Activated CD4-positive, alpha-beta memory T cell treated with anti-CD3 and anti-CD28 coated beads for 36 hours (primary cell): Measurements from ENCODE around the gene FNTB. TPM values are rescaled to one million over a fixed set of nuclear protein-coding genes. Genes with fewer than 3 reads are reported as not detected.

ENCODE experiments used
- CTCF ChIA-PET: fragments of 350-600 bp; sonication (Branson Sonifier 250); formaldehyde crosslinking; loops from one replicate; lab custom pipeline; 2021; ENCODE audit warnings: antibody characterized with exemption, inconsistent platforms; lab: Charles Lee
- POLR2A ChIA-PET: fragments of 350-600 bp; sonication (Branson Sonifier 250); formaldehyde crosslinking; loops from one replicate; lab custom pipeline; 2021; ENCODE audit warnings: antibody characterized with exemption; lab: Charles Lee
- DNase-seq: peaks from one replicate; pipeline ENCODE4 v3.0.0-alpha.2; 2020
- H3K27ac Mint-ChIP-seq: one replicate; pipeline ENCODE4 v1.8.0; 2021; ENCODE audit warnings: mixed read lengths
- H3K27me3 Mint-ChIP-seq: one replicate; pipeline ENCODE4 v1.8.0; 2021; ENCODE audit warnings: mixed read lengths
- H3K36me3 Mint-ChIP-seq: one replicate; pipeline ENCODE4 v1.8.0; 2021; ENCODE audit warnings: mixed read lengths
- H3K4me1 Mint-ChIP-seq: one replicate; pipeline ENCODE4 v1.8.0; 2021; ENCODE audit warnings: low read depth, mixed read lengths
- H3K4me3 Mint-ChIP-seq: one replicate; pipeline ENCODE4 v1.8.0; 2021; ENCODE audit warnings: mild to moderate bottlenecking, mixed read lengths
- H3K9me3 Mint-ChIP-seq: one replicate; pipeline ENCODE4 v1.8.0; 2021; ENCODE audit warnings: mixed read lengths
- intact Hi-C: fragments of 100-400 bp; cut with micrococcal nuclease; formaldehyde crosslinking; loops from one replicate; pipeline ENCODE4 v1.15.1; 2023
- total RNA-seq, 2 experiments: library from RNA; stranded (reverse); gene quantifications; one replicate each; pipeline ENCODE4 v1.2.3, GENCODE V29; 2021

The FNTB gene
- total RNA-seq, 2 experiments from 2014 or later = 8.8 to 12.3 TPM

DNA sequence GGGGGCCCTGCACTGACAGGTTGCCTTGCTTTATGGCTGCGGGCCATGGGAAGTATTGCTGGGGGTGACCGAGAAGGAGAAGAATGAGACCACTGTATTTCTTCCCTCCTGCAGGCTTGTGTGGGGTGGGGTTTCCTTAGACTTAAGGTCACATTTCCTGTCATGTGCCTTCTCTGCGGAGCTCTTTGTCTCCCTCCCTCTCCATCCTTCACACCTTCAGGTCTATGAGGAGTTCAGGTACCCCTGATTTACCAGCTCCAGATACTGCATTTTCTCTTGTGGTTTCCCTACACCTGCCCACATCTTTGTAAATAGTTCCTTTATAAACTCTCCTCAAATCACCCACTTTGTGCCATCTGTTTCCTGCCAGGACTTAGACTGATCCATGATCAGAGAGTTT lies 3.6 kb downstream of the FNTB start:
- Mint-ChIP-seq H3K27ac (peak overlapping the region; percentile 35), H3K36me3 (peaks cover 3% of the 10 kb centered on the region), H3K4me1 (peaks cover 44% of the 10 kb centered on the region), H3K9me3 (no peaks in the 10 kb centered on the region), H3K27me3 (no peaks in the 10 kb centered on the region), H3K4me3 (no peak overlapping the region)
- POLR2A ChIA-PET = interaction anchor here (1.5 kb wide), 1 partner anchor 8 kb away, joined by 6 read pairs; no protein-coding TSS in a partner anchor
- no peak for DNase-seq
- CTCF ChIA-PET = interaction anchor here (1.0 to 2.3 kb wide), 2 partner anchors 8 to 29 kb away, joined by 4 to 9 read pairs; no protein-coding TSS in a partner anchor
- intact Hi-C loops = no loop called here

DNA sequence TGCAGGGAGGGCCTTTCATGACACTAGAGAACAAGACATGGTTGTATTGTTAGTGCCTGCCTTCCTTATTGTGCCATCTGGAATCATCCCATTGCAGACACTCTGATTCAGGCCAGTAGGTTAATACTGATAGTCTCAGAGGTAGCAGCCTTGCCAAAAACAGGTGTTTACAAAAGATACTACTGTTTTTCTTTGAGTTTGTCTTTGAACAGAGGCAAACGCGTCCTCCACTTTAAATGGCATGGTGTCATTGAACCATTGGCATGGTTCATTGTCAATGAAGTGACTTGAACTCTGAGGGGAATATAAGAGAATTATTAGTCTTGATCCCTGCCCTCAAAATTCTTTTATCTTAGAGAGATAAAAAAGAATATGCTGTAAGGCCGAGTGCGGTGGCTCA lies 4.2 kb downstream of the FNTB start:
- DNase-seq = no peak
- no peak overlapping the region for H3K27ac Mint-ChIP-seq
- no peaks in the 10 kb centered on the region for H3K9me3 Mint-ChIP-seq
- ChIA-PET CTCF (interaction anchor here (1.0 to 1.3 kb wide), 2 partner anchors 29 to 99 kb away, joined by 3 to 4 read pairs; no protein-coding TSS in a partner anchor), POLR2A (no interaction called here)
- peaks cover 44% of the 10 kb centered on the region for H3K4me1 Mint-ChIP-seq
- no peaks in the 10 kb centered on the region for H3K27me3 Mint-ChIP-seq
- no peak overlapping the region for H3K4me3 Mint-ChIP-seq
- intact Hi-C loops = no loop called here
- H3K36me3 Mint-ChIP-seq = peaks cover 3% of the 10 kb centered on the region

DNA sequence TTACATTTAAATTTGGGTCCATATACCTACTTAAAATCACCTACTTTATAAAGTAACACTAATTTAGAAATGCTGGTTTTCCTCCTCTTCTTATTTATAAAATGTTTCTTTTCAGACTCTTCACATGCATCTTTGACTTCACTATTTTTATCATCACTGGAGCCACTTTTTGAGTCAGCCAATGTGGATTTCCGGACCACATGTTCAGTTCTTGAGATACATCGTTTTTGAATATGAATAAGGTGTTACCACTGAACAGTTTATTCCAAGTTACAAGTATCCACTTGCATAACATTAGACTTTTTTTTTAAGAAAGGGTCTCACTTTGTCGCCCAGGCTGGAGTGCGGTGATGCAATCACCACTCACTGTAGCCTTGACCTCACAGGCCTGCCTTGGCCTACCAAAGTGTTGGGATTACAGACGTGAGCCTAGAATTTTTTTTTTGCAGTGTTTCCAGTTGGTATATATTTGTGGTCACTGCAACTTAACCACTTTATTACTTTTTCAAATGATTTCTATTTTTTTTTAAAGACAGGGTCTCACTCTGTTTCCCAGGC lies 5.7 kb downstream of the FNTB start:
- Mint-ChIP-seq H3K36me3 (peaks cover 5% of the 10 kb centered on the region), H3K4me3 (no peak overlapping the region), H3K27ac (no peak overlapping the region), H3K27me3 (no peaks in the 10 kb centered on the region), H3K4me1 (peaks cover 50% of the 10 kb centered on the region), H3K9me3 (no peaks in the 10 kb centered on the region)
- ChIA-PET CTCF (interaction anchor here (1.8 kb wide), 1 partner anchor 27 kb away, joined by 4 read pairs; no protein-coding TSS in a partner anchor), POLR2A (no interaction called here)
- peak; percentile 28 for DNase-seq
- intact Hi-C loops = no loop called here

DNA sequence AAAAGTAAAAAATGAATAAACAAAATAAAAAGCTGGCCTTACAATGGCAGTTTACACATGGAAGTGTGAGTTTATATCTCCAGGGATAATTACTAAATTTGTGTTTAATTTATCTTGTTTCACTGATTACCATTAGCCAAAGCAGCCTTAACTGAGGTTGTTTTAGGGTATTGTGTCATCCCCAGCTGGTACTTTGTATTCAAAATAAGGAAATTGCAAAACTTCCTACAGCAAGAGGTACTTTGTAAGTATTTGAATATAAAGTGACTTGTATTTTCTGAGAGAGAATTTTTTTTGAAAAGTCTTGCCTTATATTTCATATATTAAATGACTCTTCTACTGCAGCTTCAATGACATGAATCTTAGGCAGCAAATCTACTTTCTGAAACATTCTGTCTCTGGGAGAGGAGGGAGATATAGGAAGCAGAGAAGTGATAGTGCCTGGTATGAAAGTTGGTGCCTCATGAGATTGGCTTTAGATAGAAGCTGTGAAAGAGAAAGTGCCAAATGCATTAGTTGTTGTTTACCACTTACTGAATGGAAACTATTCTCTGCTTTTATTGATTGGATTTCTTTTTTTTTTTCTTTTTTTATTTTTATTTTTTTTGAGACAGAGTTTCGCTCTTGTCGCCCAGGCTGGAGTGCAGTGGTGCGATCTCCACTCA lies 6.7 kb downstream of the FNTB start:
- Mint-ChIP-seq H3K9me3 (no peaks in the 10 kb centered on the region), H3K27me3 (no peaks in the 10 kb centered on the region), H3K4me3 (no peak overlapping the region), H3K36me3 (peaks cover 6% of the 10 kb centered on the region), H3K27ac (no peak overlapping the region), H3K4me1 (peaks cover 56% of the 10 kb centered on the region)
- POLR2A ChIA-PET = no interaction called here
- intact Hi-C loops = no loop called here
- CTCF ChIA-PET = interaction anchor here (1.8 kb wide), 1 partner anchor 8 kb away, joined by 5 read pairs; no protein-coding TSS in a partner anchor
- DNase-seq = no peak

DNA sequence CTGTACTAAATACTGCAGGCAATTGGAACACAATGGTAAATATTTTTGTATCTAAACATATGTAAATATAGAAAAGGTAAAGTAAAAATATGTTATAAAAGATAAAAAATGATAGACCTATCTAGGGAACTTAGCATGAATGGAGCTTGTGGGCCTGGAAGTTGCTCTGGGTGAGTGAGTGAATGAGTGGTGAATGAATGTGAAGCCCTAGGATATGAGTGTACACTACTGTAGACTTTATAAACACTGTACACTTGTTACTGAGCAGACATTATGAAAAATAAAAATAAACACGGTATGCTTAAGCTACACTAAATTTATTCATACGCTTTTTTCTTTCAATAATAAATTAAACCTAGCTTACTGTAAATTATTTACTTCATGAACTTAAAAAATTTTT lies 7.8 kb downstream of the FNTB start:
- intact Hi-C loops = no loop called here
- H3K4me1 Mint-ChIP-seq = peaks cover 57% of the 10 kb centered on the region
- no peak overlapping the region for H3K4me3 Mint-ChIP-seq
- H3K9me3 Mint-ChIP-seq = no peaks in the 10 kb centered on the region
- DNase-seq = no peak
- H3K36me3 Mint-ChIP-seq = peaks cover 6% of the 10 kb centered on the region
- POLR2A ChIA-PET = no interaction called here
- H3K27me3 Mint-ChIP-seq = no peaks in the 10 kb centered on the region
- CTCF ChIA-PET = interaction anchor here (0.6 to 1.8 kb wide), 5 partner anchors 8 to 37 kb away, joined by 3 to 5 read pairs (median 3); partner anchors contain the start of gene FNTB
- H3K27ac Mint-ChIP-seq = no peak overlapping the region

DNA sequence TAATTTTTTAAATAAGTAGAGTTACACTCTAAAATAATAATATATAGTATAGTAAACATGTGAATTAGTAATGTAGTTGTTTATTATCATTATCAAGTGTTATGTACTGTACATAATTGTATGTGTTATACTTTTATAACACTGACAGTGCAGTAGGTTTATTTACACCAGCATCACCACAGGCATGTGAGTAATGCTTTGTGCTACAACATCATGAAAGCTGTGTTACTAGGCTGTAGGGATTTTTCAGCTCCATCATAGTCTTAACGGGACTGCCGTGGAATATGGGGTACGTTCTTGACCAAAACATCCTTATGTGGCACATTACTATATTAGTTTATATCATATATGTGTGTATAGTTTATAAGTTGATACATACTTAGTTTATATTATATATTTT lies 8.6 kb downstream of the FNTB start:
- intact Hi-C loops = loop anchor here (5.0 kb wide), 1 partner anchor 292 kb away; no protein-coding TSS in a partner anchor
- H3K4me3 Mint-ChIP-seq = no peak overlapping the region
- no peak for DNase-seq
- no peak overlapping the region for H3K27ac Mint-ChIP-seq
- no peaks in the 10 kb centered on the region for H3K27me3 Mint-ChIP-seq
- POLR2A ChIA-PET = no interaction called here
- H3K4me1 Mint-ChIP-seq = peaks cover 54% of the 10 kb centered on the region
- H3K36me3 Mint-ChIP-seq = peaks cover 3% of the 10 kb centered on the region
- no peaks in the 10 kb centered on the region for H3K9me3 Mint-ChIP-seq
- CTCF ChIA-PET = interaction anchor here (0.6 to 1.8 kb wide), 6 partner anchors 8 to 105 kb away, joined by 3 to 5 read pairs (median 3); partner anchors contain the start of gene FNTB

DNA sequence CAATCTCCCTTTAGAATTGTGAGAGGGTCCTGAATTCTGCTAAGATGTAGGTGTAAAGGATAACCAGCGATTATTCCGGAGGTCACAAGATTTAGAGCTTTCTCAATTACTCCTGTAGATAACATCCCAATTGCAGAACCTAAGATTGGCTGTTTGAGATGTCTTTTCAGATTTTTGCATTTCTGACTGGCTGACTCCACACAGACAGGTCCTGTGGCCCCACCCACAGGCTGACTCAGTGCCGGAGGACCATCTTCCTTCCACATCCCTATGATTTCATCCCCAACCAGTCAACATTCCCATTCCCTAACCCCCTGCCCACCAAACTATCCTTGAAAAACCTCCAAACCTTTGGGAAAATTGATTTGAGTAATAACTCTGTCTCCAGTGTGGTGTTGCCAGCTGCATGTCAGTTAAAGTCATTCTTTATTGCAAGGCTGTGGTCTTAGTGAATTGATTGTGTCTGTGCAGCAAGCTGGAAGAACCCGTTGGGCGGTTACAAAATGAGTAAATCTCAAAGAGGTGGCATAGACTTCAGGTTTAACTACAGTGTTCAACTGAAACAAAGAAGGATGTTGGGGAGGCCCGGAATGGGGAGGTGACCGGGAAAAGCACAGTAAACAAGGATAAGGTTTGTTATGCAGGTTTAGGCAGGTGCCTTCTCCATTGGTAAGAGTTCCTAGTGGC lies 10.6 kb downstream of the FNTB start:
- H3K36me3 Mint-ChIP-seq = peaks cover 3% of the 10 kb centered on the region
- no peak overlapping the region for H3K4me3 Mint-ChIP-seq
- H3K27me3 Mint-ChIP-seq = no peaks in the 10 kb centered on the region
- DNase-seq = no peak
- peaks cover 48% of the 10 kb centered on the region for H3K4me1 Mint-ChIP-seq
- intact Hi-C loops = loop anchor here (5.0 kb wide), 1 partner anchor 290 kb away; no protein-coding TSS in a partner anchor
- H3K27ac Mint-ChIP-seq = no peak overlapping the region
- CTCF ChIA-PET = interaction anchor here (1.8 to 2.0 kb wide), 3 partner anchors 8 to 23 kb away, joined by 7 to 9 read pairs (median 8); partner anchors contain the start of gene FNTB
- POLR2A ChIA-PET = no interaction called here
- no peaks in the 10 kb centered on the region for H3K9me3 Mint-ChIP-seq

DNA sequence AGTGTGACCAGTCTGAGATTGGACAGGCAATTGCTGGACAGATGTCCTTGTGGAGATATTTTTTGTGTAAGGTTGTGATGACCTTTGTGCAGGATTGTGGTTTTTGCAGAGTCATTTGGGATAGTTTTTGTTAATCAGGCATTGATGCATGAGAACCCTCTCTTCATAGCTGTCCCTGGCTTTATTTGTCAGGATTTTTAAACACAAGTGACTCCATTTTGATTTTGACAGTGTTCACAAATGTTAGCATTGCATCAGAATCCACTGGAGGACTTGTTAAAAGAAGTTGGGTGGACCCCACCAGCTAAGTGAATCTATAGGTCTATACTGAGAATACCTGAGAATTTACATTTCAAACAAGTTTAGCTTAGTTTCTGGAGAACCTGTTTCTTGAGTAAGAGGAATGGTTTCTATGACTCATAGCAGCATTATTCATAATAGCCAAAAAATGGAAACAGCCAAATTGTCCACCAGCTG lies 11.8 kb downstream of the FNTB start:
- H3K27me3 Mint-ChIP-seq = no peaks in the 10 kb centered on the region
- no peaks in the 10 kb centered on the region for H3K9me3 Mint-ChIP-seq
- peaks cover 3% of the 10 kb centered on the region for H3K36me3 Mint-ChIP-seq
- intact Hi-C loops = loop anchor here (5.0 kb wide), 1 partner anchor 289 kb away; no protein-coding TSS in a partner anchor
- H3K4me1 Mint-ChIP-seq = peaks cover 53% of the 10 kb centered on the region
- no peak overlapping the region for H3K4me3 Mint-ChIP-seq
- CTCF ChIA-PET = interaction anchor here (0.9 to 2.0 kb wide), 5 partner anchors 9 to 175 kb away, joined by 3 to 9 read pairs (median 7); partner anchors contain the start of gene FNTB
- peak overlapping the region; percentile 38 for H3K27ac Mint-ChIP-seq
- POLR2A ChIA-PET = interaction anchor here (1.1 to 1.3 kb wide), 2 partner anchors 9 to 11 kb away, joined by 4 to 6 read pairs; no protein-coding TSS in a partner anchor
- DNase-seq = no peak

DNA sequence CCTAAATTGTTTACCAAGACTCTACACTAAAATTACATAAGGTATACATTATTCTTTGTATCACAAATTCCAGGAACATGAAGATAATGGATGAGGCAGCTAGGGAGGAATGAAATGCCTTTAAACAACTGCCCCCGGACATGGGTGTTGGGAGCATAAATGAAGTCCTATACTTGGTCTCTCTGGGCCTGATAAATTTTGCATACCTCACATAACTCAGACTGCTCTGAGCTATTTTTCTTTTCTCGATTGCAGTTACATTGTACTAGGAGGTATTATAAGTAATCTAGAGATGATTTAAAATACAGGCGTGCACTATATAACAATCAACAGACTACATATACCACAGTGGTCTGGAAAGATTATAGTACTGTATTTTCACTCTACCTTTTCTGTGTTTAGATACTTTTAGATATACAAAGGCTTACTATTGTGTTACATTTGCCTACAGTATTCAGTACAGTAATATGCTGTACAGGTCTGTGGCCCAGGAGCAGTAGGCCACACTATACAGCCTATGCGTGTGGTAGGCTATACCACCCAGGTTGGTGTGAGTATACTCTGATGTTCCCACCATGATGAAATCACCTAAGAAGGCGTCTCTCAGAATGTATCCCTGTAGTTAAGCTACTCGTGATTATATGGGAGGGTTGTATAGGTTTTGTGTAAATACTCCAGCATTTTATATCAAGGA lies 14.3 kb downstream of the FNTB start:
- ChIA-PET POLR2A (interaction anchor here (3.1 kb wide), 1 partner anchor 15 kb away, joined by 17 read pairs; the partner anchor contains the start of gene FNTB), CTCF (interaction anchor here (0.9 to 3.8 kb wide), 2 partner anchors 14 to 16 kb away, joined by 3 to 16 read pairs; partner anchors contain the start of gene FNTB)
- no peak for DNase-seq
- H3K4me1 Mint-ChIP-seq = peaks cover 63% of the 10 kb centered on the region
- no peaks in the 10 kb centered on the region for H3K9me3 Mint-ChIP-seq
- H3K27ac Mint-ChIP-seq = no peak overlapping the region
- no peak overlapping the region for H3K4me3 Mint-ChIP-seq
- intact Hi-C loops = no loop called here
- H3K36me3 Mint-ChIP-seq = peaks cover 4% of the 10 kb centered on the region
- no peaks in the 10 kb centered on the region for H3K27me3 Mint-ChIP-seq

DNA sequence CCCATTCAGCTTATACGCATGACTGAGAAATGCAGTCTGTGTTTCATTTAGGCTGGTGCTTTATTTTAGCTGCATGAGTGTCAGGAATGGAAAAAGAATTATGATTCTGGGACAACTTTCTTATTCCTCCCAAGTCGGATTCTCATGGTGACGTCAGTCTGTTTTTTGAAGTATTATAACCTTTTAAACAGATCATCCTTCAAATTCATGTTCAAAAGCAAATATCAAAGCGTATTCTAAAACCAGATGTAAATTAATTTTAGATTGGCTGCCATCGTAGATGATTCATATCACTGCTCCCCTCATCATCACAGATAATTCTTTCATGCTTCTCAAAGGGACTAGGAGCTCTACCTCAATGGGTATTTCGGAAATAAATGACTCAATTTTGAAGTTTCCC lies 15.0 kb downstream of the FNTB start:
- no peak for DNase-seq
- Mint-ChIP-seq H3K4me1 (peaks cover 61% of the 10 kb centered on the region), H3K36me3 (peaks cover 6% of the 10 kb centered on the region), H3K27me3 (no peaks in the 10 kb centered on the region), H3K9me3 (no peaks in the 10 kb centered on the region), H3K4me3 (no peak overlapping the region), H3K27ac (no peak overlapping the region)
- intact Hi-C loops = loop anchor here (2.0 kb wide), 1 partner anchor 15 kb away; the partner anchor contains the start of gene FNTB
- ChIA-PET POLR2A (interaction anchor here (3.1 kb wide), 1 partner anchor 15 kb away, joined by 17 read pairs; the partner anchor contains the start of gene FNTB), CTCF (interaction anchor here (3.8 kb wide), 1 partner anchor 15 kb away, joined by 16 read pairs; the partner anchor contains the start of gene FNTB)
